ENCODE results near the gene SUCLG1. TPM values are rescaled to one million over a fixed set of nuclear protein-coding genes. Genes with fewer than 3 reads are reported as not detected.

SUCLG1 gene
- total RNA-seq, 1 donor from 2014 or later = 40.2 TPM

DNA sequence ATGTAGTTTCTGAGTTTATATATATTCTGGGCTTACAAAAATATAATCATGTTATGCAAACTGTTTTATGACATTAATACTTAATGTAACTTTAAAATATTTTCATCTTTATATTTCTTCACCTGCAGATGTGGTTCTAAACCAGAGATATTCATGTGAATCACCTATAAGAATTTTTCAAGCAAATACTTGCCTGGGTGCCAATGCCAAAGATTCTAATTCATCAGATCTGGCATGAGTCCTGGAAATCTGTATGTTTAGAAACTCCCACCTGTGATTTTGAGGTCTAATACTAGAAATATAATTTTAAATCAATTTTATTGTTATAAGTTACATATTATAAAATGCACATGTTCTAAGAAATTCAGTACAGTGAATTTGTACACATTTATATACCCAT is 37.3 kb upstream of the SUCLG1 start:
- Mint-ChIP-seq H3K27me3 (ENCODE audit: insufficient read depth, low read depth) (no peaks in the 10 kb centered on the region), H3K9me3 (no peaks in the 10 kb centered on the region), H3K4me1 (no peaks in the 10 kb centered on the region), H3K4me3 (no peak overlapping the region), H3K36me3 (no peaks in the 10 kb centered on the region), H3K27ac (no peak overlapping the region)
- no peak overlapping the region for H3K4me2 ChIP-seq
- no peaks in the 10 kb centered on the region for H3K36me3 ChIP-seq
- DNase-seq (ENCODE audit: low spot score) = no peak
- H3K27me3 ChIP-seq = no peaks in the 10 kb centered on the region
- no peaks in the 10 kb centered on the region for H3K79me2 ChIP-seq (ENCODE audit: low read depth)
- H3K4me1 ChIP-seq = no peaks in the 10 kb centered on the region
- H3F3A ChIP-seq (ENCODE audit: low read depth) = no peaks in the 10 kb centered on the region
- no peaks in the 10 kb centered on the region for H4K20me1 ChIP-seq (ENCODE audit: low read depth)
- H3K9ac ChIP-seq = no peak overlapping the region
- H3K27ac ChIP-seq = no peak overlapping the region
- H3K4me3 ChIP-seq = no peak overlapping the region
- no peak for TF ChIP-seq EZH2phosphoT487 (IDR thresholded peaks at IDR 0.05)
- TF ChIP-seq, protein P1, sequence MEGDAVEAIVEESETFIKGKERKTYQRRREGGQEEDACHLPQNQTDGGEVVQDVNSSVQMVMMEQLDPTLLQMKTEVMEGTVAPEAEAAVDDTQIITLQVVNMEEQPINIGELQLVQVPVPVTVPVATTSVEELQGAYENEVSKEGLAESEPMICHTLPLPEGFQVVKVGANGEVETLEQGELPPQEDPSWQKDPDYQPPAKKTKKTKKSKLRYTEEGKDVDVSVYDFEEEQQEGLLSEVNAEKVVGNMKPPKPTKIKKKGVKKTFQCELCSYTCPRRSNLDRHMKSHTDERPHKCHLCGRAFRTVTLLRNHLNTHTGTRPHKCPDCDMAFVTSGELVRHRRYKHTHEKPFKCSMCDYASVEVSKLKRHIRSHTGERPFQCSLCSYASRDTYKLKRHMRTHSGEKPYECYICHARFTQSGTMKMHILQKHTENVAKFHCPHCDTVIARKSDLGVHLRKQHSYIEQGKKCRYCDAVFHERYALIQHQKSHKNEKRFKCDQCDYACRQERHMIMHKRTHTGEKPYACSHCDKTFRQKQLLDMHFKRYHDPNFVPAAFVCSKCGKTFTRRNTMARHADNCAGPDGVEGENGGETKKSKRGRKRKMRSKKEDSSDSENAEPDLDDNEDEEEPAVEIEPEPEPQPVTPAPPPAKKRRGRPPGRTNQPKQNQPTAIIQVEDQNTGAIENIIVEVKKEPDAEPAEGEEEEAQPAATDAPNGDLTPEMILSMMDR (IDR thresholded peaks at IDR 0.05) = no peak
- TF ChIP-seq EZH2 (IDR thresholded peaks at IDR 0.05) = no peak
- no peak overlapping the region for H2AFZ ChIP-seq (replicated peaks)
- no peaks in the 10 kb centered on the region for H3K9me3 ChIP-seq (ENCODE audit: low read depth)

DNA sequence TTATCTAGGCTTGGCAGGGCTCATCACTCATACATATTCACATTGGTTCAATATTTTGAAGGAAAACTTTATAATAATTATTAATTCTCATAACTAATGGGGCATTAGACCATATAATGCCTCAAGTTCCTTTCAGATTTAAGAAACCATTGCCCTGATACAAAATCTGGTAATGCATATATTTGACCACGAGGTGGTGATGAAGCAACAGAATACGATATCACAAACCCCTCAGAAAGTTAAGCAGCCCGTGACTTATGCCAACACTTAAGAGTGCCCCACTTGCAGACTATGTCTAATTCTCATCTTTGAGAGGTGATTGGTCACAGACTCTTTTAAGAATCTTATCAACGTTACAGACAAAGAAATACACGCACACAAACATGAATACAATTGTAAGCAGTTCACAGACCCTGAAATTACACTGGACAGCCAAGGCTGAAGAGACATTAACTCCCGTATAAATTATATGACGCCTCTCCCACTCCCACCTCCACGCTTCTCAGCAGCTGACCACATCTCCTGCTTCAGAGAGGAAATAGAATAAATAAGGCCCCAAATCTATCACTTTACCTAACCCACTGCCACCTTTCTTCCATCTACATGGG is 36.6 kb upstream of the SUCLG1 start:
- H3K27ac ChIP-seq = no peak overlapping the region
- Mint-ChIP-seq H3K27ac (no peak overlapping the region), H3K4me3 (no peak overlapping the region), H3K27me3 (ENCODE audit: insufficient read depth, low read depth) (no peaks in the 10 kb centered on the region), H3K4me1 (no peaks in the 10 kb centered on the region), H3K9me3 (no peaks in the 10 kb centered on the region), H3K36me3 (no peaks in the 10 kb centered on the region)
- no peaks in the 10 kb centered on the region for H3K27me3 ChIP-seq
- no peak overlapping the region for H3K4me2 ChIP-seq
- no peaks in the 10 kb centered on the region for H4K20me1 ChIP-seq (ENCODE audit: low read depth)
- no peak overlapping the region for H2AFZ ChIP-seq (replicated peaks)
- H3K36me3 ChIP-seq = no peaks in the 10 kb centered on the region
- no peaks in the 10 kb centered on the region for H3K79me2 ChIP-seq (ENCODE audit: low read depth)
- TF ChIP-seq EZH2 (IDR thresholded peaks at IDR 0.05) (no peak), EZH2phosphoT487 (IDR thresholded peaks at IDR 0.05) (no peak)
- TF ChIP-seq, protein P1 (IDR thresholded peaks at IDR 0.05) = peak; percentile 79
- no peak overlapping the region for H3K4me3 ChIP-seq
- H3F3A ChIP-seq (ENCODE audit: low read depth) = no peaks in the 10 kb centered on the region
- DNase-seq (ENCODE audit: low spot score) = peak; percentile 72
- no peaks in the 10 kb centered on the region for H3K4me1 ChIP-seq
- H3K9ac ChIP-seq = no peak overlapping the region
- no peaks in the 10 kb centered on the region for H3K9me3 ChIP-seq (ENCODE audit: low read depth)

DNA sequence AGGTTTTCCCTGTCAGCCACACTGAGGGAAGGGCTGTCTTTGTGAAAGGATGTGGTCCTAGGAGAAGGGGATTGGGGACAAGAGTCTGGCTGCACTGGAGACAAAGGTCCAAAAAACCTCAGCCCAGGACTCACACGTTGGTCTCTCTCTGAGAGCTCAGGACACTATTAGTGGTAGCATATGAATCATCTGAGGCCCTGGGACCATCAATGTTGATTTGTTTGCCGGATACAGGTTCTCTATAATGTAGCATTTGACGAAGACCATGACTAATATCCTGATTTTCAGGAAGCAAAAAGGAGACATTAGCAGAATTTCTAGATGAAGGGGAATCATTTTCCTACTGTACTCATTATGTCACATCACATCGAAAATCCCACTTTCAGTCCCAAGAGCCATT is 35.0 kb upstream of the SUCLG1 start:
- Histone ChIP-seq H3F3A (ENCODE audit: low read depth) (no peaks in the 10 kb centered on the region), H4K20me1 (ENCODE audit: low read depth) (no peaks in the 10 kb centered on the region), H3K4me3 (no peak overlapping the region), H3K9me3 (ENCODE audit: low read depth) (no peaks in the 10 kb centered on the region), H3K4me1 (no peaks in the 10 kb centered on the region), H3K9ac (no peak overlapping the region), H3K27me3 (no peaks in the 10 kb centered on the region), H2AFZ (replicated peaks) (no peak overlapping the region), H3K79me2 (ENCODE audit: low read depth) (no peaks in the 10 kb centered on the region), H3K36me3 (no peaks in the 10 kb centered on the region), H3K4me2 (no peak overlapping the region), H3K27ac (no peak overlapping the region)
- no peaks in the 10 kb centered on the region for H3K27me3 Mint-ChIP-seq (ENCODE audit: insufficient read depth, low read depth)
- H3K9me3 Mint-ChIP-seq = no peaks in the 10 kb centered on the region
- no peaks in the 10 kb centered on the region for H3K4me1 Mint-ChIP-seq
- H3K36me3 Mint-ChIP-seq = no peaks in the 10 kb centered on the region
- H3K27ac Mint-ChIP-seq = no peak overlapping the region
- DNase-seq (ENCODE audit: low spot score) = no peak
- TF ChIP-seq EZH2phosphoT487 (IDR thresholded peaks at IDR 0.05) (no peak), EZH2 (IDR thresholded peaks at IDR 0.05) (no peak)
- TF ChIP-seq, protein P1 (IDR thresholded peaks at IDR 0.05) = no peak
- no peak overlapping the region for H3K4me3 Mint-ChIP-seq
